Stimulated activated naive CD4-positive, alpha-beta T cell treated with Interleukin-2 at 50 U/mL for 16 hours (primary cell): Measurements from ENCODE around the gene GRIK1.

Experiments
- DNase-seq: peaks from one replicate; lab custom pipeline; 2025; lab: John Stamatoyannopoulos, UW

The GRIK1 gene

DNA sequence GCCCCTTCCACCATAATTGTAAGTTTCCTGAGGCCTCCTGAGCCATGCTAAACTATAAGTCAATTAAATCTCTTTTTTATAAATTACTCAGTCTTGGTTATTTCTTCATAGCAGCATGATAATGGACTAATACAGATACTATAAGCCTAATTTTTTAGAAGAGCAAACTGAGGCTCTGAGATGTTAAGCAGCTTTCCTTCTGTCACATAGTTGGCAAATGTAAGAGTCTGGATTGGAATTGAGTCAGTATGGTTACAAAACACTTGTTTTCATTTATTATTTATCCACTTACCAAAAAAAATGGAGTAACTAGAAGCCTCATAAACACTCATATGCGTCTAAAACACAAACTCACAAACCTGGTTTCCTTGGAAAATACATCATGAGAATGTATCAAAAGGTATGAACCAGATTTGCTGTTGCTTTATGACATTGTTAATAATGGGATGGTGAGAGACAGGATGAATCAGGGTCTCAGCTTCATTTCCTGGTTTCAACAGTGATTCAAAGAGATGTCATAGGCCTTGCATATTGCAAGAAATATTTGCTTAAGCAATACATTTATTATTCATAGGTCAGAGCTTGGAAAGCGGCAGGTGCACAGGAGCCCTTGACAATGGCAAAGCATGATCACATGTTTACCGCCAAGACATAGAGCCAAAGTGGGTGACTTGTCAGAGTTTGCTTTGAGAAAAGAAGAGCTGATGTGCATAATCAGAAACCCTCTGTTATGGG is 221.5 kb downstream of the GRIK1 start:
- no peak for DNase-seq

DNA sequence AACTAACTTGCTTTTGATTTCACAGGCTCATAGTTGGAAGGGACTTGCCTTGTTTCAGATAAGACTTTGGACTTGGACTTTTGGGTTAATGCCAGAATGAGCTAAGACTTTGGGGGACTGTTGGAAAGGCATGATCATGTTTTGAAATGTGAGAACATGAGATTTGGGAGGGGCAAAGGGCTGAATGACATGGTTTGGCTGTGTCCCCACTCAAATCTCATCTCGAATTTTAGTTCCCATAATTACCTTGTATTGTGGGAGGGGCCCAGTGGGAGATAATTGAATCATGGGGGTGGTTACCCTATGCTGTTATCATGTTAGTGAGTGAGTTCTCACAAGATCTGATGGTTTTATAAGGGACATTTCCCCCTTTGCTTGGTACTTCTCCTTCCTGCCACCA is 222.1 kb downstream of the GRIK1 start:
- DNase-seq: no peak

DNA sequence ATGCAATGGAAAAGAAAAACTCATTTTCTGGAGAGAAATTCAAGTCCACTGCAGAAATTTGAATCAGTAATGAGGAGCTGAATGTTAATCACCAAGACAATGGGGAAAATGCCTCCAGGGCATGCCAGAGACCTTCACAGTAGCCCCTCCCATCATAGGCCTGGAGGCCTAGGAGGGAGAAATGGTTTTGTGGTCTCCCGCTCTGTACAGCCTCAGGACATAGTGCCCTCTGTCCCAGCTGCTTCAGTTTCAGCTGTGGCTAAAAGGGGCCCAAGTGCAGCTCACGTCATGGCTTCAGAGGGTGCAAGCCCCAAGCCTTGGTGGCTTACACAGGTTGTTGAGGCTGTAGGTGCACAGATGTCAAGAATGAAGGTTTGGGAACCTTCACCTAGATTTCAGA is 223.0 kb downstream of the GRIK1 start:
- no peak for DNase-seq

DNA sequence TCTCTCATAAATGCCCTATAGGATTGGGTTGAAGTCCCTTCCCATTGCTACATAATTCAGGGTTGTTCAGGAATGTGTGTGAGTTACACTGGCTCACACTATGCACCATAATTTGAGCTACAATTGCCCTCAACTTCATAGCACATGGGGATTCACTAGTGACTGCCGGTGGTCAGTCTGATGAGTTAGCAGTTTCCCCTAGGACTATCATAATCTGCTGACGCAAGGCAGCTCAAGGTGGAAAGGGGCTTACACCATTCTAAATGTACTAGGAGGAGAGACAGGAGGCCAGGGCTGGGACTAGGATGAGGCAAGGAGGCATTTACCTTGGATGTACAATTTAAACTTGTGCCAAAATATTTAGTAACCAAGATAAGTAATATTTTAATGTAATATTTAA is 224.7 kb downstream of the GRIK1 start:
- DNase-seq: no peak

DNA sequence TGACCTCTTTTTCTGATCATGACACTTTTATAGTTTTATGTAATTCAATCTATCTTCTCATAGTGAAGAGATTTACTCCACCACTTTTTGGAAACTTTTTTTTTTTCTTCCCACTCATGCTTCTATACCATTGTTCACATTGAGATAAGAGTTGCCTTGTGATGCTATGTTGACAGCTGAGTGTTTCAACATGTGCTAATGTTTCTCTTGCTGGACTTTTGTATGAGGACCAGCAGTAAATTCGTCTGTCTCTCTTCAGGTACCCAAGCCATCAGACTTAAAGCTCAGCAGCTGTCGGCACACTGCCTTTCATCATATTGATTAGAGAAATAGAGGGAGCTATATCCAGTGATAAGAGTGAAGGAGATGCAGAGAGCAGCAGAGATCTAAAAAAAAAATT is 227.0 kb downstream of the GRIK1 start:
- DNase-seq: no peak

DNA sequence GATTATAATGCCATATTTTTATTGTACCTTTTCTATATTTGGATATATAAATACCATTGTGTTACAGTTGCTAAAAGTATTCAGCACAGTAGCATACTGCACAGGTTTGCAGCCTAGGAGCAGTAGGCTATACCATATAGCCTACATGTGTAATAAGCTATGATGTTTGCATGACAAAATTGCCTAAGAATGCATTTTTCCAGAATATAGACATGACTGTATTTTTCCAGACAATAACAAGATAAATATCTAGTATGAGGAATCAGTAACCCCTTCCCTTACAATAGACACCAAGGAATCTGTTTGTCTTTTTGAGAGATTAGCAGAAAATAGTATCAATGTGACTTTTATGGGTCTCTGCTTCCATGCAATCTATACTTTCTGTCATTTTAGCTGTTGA is 228.6 kb downstream of the GRIK1 start:
- no peak for DNase-seq

DNA sequence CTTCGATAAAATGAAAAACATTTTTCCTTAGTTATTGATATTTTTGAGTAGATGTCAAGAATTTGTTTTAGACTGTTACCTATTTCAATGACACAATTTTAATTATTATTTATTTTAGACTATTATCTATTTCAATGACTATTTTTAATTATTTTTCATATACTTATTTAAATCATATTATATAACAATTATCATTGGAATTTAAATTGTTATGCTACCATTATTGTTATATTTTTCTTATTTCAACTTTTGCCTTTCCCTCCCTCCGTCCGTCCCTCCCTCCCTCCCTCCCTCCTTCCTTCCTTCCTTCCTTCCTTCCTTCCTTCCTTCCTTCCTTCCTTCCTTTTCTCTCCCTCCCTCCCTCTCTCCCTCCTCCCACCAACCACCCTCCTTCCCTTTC is 229.3 kb downstream of the GRIK1 start:
- no peak for DNase-seq

DNA sequence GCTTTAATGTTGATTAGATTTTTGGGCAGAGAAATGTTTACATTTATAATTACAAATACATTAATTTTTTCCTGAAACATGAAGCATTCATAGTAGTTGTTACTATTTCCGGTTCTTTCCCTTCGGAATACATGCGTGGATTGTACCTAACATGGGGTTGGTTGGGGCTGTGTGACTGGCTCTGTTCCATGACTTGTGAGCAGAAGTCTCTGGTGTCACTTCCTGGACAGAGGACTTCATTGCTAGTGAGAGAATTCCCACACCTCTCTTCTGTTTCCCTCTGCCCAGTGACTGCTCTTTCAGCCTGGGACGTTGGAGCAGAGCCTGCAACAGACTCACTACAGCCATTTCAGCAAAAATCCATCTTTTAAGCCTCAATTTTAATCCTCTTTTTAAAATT is 231.4 kb downstream of the GRIK1 start:
- no peak for DNase-seq

DNA sequence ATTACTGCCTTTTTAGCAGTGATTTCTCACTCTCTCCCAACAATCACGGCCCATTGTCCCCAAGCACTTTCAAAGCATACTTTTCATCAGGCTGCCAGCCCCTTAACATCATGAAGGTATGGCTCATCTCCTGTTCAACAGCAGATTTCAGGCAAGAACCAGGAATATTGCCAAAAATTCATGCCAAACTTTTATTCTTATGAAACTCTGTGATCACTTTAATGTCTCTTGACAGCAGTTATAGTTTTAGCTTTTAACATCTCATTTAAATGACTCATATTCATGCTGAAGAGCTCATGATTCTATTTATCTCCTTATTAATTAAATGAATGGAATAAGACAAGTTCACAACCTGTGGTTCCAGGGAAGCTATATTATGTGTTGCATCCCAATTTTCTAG is 235.1 kb downstream of the GRIK1 start:
- no peak for DNase-seq

DNA sequence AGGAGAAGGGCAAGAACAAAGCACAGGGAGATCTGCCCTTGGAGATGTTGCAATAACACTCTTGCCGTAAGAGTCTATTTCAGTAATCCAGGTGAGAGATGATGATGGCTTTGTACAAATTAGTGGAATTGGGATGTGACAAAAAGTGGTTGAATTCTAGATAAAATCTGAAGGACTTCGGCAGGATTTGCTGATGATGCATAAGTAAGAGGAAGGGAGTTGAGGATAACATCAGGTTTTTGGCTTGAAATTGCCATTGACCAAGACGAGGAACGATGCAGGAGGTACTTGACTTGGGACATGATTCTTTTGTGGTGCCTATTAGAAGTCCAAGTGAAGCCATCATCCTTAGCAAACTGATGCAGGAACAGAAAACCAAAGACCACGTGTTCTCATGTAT is 238.1 kb downstream of the GRIK1 start:
- DNase-seq: no peak

DNA sequence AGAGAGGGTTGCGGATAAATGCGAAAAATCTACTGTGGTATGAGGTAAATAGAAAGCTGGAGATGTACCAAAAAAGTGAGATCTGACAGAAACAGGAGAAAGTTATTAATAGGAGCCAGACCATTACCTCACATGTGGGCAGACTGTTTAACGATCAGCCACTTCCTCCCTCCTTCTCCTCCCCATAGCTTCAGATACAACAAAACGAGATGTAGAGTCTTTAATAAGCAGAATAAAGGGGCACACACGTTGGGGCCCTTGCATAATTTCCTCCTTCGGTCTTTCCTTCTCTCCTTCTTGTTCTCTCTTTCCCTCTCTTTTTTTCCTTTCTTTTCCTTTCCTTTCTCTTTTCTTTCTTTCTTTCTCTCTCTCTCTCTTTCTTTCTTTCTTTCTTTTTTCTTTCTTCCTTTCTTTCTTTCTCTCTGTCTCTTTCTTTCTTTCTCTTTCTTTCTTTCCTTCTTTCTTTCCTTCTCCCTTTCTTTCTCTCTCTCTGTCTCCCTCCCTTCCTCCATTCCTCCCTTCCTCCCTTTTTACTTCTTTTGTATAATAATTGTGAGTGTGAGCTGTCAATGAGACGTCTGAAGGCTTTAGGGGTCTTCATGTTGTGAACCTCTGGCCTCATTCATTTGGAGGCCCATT is 242.1 kb downstream of the GRIK1 start:
- no peak for DNase-seq

DNA sequence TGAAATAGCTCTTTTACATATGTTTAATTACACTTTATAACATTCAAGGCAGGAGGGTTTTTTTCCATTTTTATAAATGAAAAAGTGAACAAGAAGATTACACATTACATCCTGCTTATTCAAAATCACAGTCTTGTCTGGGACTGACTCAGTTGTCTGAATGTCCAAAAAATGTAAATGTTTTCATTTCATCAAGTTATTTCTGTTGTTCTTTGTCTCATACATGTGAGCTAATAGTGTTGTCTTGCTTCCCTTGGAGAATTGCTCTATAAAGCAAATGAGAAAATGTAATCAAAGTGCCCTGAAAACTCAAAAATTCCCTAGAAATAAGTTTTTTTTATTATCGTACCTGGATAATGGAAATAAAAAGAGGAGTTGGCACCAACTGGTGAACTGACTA is 242.9 kb downstream of the GRIK1 start:
- no peak for DNase-seq

DNA sequence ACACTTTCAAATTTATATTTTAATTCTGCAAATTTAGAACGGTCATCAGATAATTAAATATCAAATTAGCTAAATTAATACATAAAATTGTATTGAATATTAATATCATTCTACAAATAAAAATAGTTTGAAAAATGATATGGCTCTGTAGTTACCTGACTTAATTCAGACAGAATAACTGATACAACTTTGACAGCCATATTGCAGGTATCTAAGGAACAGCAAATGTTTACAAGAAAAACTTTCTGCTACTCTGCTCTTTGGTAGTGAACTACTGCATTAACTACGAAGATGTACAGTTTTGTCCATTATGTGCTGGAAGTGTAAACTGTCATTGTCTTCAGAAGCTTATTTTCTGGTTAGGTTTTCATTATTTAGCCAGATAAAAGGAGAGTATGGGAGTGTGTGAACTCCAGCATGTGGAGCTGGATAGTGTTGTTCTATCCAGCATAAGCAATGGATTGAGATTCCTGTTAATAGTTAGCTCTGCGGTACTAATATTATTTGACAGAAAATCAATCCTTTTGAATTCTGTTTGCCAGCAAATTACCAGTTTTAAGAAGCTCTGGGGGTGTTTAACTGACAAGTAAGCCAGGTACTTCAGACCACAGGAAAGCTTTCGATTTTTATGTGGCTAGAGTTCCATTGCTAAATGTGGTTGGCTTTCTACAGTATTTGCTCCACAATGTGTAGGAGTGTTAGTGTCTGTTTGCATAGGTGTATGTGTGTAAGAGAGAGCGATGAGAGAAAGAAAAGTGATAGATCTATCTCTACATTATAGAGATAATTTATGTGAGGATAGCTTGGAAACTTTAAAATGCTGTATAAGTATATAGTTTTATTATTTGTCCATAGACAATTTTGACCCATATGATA is 247.9 kb downstream of the GRIK1 start:
- no peak for DNase-seq

DNA sequence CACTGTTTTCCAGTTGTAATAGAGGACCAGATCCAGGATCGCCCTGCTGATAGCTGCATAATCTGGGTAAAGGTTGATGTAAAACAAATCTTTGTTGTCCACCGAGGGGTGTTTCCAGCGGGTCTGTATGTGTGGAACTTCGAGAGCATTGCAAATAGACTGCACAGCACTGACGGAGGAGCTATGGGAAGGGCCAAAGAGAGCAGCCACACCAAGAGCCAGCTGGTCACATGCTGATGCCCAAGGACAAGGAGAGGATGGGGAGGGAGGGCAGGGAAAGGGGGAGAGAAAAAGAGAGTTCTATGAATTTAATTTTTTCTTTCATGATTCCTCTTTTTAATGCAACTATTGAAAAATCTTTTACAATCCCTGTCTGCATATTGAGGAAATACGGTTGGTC is 250.0 kb downstream of the GRIK1 start:
- no peak for DNase-seq

DNA sequence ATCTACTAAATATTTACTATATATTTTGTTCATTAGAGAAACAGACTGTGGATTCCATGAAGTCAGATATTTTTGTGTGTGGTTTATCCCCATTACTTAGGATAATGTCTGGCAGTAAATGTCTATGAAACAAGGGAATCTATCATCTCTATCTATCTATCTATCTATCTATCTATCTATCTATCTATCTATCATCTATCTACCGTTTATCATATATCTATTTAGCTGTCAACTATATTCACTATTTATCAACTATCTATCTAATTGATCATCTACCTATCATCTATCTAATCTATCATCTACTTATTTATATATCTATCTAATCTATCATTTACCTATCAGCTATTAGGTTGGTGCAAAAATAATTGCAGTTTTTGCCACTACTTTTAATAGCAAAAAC is 255.7 kb downstream of the GRIK1 start:
- DNase-seq: no peak

DNA sequence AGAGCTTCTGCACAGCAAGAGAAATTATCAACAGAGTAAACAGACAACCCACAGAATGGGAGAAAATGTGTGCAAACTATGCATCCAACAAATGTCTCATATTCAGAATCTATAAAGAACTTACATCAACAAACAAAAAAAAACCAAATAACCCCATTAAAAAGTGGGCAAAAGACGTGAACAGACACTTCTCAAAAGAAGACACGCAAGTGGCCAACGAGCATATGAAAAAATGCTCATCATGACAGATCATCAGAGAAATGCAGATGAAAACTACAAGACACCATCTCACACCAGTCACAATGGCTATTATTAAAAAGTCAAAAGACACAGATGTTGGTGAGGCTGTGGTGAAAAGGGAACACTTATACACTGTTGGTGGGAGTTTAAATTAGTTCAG is 257.0 kb downstream of the GRIK1 start:
- no peak for DNase-seq

DNA sequence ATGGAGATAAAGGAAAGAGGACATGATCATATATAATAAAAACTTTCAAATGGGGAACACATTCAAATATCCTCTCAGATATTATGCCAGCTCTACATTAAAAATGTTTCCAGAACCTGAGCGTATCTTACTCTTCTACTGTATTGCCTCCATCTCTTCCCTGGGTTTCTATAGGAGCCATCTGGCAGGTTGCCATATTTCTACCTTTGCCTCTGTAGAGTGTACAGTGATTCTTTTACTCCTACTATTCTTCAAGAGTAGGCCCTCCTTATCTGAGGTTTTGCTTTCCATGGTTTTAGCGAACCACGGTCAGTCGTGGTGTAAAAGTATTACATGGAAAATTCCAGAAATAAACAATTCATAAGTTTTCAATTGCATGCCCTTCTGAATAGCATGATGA is 259.5 kb downstream of the GRIK1 start:
- no peak for DNase-seq

DNA sequence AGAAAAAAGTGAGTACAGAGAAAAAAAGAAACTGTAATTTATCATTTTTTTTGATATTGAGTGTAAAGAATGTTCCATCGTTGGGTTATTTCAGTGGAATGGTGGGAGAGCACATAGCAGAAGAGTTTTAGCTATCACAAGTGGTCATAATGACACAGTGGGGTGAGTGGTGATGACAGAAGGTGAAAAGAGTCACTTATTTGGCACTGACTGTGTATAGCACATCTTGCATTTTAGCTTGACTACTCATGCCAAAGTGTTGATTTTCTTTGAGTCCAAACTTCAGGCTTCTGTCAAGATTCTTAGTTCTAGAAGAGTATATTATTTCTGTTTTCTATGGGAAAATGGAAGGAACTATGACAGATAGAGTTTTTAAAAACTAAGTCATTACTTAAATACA is 261.2 kb downstream of the GRIK1 start:
- no peak for DNase-seq

DNA sequence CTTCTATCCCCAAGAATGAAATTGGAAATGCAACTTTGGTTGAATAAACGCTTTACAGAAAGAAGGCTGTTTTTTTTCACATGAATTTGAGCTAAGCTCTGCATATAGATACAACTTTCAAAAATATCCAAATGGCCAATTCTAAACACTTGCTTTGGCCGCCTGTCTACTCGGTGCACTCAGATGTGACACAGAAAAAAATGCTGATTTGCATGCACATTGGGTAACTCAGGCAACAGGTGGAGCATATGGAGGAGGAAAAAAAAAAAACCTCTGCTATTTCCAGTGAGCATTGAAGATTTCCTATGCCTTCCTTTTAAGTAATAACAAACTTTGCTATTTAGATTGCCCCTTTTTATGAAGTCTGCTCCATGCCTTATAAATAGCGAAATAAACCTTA is 262.5 kb downstream of the GRIK1 start:
- no peak for DNase-seq

DNA sequence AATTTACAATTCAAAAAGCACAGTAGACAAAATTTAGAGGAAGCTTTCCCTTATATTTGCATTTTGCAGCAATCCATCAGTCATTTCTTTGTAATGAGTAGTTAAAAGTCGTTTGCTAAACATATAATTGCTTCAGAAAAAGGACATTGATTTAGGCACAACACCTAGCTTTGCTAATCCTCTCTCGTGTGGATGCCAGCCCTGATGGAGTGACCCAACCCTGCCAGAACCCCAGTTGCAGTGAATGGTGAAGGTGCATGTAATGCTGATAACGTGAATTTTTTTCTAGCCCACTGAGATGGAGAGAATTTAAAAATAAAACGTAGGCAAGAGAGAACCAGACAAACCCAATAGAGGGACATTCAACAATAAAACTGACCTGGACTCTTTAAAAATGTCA is 263.4 kb downstream of the GRIK1 start:
- DNase-seq: no peak

DNA sequence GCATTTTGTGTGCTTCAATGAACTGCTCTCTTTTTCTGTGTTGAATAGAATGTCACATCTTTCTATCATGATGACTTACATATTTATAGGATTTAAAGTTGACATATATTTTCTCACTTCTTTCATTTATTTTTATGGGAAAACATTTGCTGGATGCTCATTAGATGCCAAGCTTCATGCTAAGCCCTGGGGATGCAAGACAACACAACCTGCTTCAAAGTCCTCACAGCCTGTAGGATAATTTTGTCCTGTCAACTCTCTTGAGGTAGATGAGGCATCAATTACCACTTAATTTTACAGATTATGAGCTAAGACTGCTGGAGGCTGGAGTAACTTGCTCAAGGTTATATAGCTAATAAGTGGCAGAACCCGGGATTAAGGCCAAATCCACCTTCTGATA is 264.3 kb downstream of the GRIK1 start:
- no peak for DNase-seq

DNA sequence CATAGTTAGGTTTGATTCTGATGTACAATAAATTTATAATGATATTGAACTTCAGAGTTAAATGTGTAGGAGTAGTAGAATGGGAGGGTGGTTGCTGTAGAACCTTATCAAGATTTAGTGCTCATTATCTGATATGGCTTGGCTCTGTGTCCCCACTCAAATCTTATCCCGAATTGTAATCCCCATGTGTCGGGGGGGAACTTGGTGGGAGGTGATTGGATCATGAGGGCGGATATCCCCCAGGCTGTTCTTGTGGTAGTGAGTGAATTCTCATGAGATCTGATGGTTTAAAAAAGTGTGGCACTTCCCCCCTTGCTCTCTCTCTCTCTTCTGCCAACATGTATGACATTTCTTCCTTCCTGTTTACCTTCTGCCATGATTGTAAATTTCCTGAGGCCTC is 265.5 kb downstream of the GRIK1 start:
- DNase-seq: no peak

DNA sequence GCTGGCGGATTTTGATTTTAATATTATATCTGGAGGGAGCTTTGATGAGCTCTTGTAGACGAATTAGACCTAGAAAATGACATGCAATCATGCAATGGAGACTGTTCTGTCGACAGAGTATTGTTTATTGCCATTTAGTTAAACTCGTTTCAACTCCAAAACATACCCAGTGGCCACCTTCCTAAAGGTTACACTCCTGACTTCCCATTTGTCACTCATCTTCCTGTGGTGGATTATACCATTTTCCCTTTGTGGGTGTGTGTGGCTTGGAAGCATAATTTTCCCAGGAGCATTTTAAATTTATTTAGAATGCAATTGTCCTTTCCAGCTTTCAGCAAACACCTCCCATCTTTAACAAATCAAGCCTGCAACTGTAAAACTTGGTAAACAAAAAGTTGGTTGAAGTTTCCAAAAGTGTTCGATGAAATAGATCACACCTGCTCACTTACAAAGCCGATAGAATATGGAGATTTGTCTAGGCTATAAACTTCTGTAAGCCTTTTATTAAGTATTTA is 266.6 kb downstream of the GRIK1 start:
- DNase-seq: no peak
